Ishikawa (cell line): Measurements from ENCODE around the gene ZIC3.

Source experiments
- CEBPB ChIP-seq: IDR thresholded peaks from 2 replicates; pipeline ENCODE4 v1.6.1; 2012
- CREB1 ChIP-seq: IDR thresholded peaks from 2 replicates; pipeline ENCODE4 v1.6.1; 2012; ENCODE audit warnings: low read depth
- EGR1 ChIP-seq: IDR thresholded peaks from 2 replicates; pipeline ENCODE4 v1.6.1; 2012
- EP300 ChIP-seq: IDR thresholded peaks from 2 replicates; pipeline ENCODE4 v1.6.1; 2012; ENCODE audit warnings: borderline replicate concordance
- FOXM1 ChIP-seq: IDR thresholded peaks from 2 replicates; pipeline ENCODE4 v1.6.1; 2012; ENCODE audit warnings: low read depth, borderline replicate concordance
- NFIC ChIP-seq: IDR thresholded peaks from 2 replicates; pipeline ENCODE4 v1.6.1; 2012
- RAD21 ChIP-seq: IDR thresholded peaks from 2 replicates; pipeline ENCODE4 v1.6.1; 2012; ENCODE audit warnings: low read depth
- TAF1 ChIP-seq: IDR thresholded peaks from 2 replicates; pipeline ENCODE4 v1.6.1; 2012; ENCODE audit warnings: low read depth, mild to moderate bottlenecking
- TCF12 ChIP-seq: IDR thresholded peaks from 2 replicates; pipeline ENCODE4 v1.6.1; 2012; ENCODE audit warnings: low read depth
- TEAD4 ChIP-seq: IDR thresholded peaks from 2 replicates; pipeline ENCODE4 v1.6.1; 2012
- YY1 ChIP-seq: IDR thresholded peaks from 2 replicates; pipeline ENCODE4 v1.6.1; 2012; ENCODE audit warnings: low read depth
- ZBTB7A ChIP-seq: IDR thresholded peaks from 2 replicates; pipeline ENCODE4 v1.6.1; 2012; ENCODE audit warnings: low read depth
- TF ChIP-seq, protein P1 (sequence below): IDR thresholded peaks from 2 replicates; pipeline ENCODE4 v1.6.1; 2012; ENCODE audit warnings: low read depth, mild to moderate bottlenecking
- TF ChIP-seq, protein P2 (sequence below): IDR thresholded peaks from 2 replicates; pipeline ENCODE4 v1.6.1; 2012
- TF ChIP-seq, protein P3 (sequence below): IDR thresholded peaks from 2 replicates; pipeline ENCODE4 v1.6.1; 2012

The ZIC3 gene

DNA sequence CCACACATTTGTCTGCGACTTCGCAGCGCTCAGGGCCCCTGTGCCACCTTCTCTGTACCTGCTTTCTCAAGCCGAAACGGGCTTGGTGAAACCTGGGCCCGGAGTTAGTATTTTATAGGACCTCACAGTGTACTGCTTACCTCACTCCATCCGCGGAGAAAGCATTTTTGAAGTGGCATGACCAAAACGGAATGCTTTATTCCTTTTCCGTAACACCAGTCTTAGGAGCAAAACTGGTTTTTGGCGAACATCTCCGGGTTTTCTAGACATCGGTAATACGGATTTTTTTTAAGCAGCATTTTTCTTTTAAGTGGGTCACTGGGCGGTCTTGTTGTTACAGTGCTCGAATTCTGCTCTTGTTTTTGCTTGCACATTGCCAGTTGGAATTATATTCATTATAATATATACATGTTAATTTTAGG is 3.6 kb downstream of the ZIC3 start:
- TF ChIP-seq TAF1, result no peak
- TF ChIP-seq EGR1, result no peak
- TF ChIP-seq EP300, result no peak
- TF ChIP-seq NFIC, result no peak
- TF ChIP-seq CREB1, result no peak
- TF ChIP-seq ZBTB7A, result no peak
- TF ChIP-seq, protein P1, sequence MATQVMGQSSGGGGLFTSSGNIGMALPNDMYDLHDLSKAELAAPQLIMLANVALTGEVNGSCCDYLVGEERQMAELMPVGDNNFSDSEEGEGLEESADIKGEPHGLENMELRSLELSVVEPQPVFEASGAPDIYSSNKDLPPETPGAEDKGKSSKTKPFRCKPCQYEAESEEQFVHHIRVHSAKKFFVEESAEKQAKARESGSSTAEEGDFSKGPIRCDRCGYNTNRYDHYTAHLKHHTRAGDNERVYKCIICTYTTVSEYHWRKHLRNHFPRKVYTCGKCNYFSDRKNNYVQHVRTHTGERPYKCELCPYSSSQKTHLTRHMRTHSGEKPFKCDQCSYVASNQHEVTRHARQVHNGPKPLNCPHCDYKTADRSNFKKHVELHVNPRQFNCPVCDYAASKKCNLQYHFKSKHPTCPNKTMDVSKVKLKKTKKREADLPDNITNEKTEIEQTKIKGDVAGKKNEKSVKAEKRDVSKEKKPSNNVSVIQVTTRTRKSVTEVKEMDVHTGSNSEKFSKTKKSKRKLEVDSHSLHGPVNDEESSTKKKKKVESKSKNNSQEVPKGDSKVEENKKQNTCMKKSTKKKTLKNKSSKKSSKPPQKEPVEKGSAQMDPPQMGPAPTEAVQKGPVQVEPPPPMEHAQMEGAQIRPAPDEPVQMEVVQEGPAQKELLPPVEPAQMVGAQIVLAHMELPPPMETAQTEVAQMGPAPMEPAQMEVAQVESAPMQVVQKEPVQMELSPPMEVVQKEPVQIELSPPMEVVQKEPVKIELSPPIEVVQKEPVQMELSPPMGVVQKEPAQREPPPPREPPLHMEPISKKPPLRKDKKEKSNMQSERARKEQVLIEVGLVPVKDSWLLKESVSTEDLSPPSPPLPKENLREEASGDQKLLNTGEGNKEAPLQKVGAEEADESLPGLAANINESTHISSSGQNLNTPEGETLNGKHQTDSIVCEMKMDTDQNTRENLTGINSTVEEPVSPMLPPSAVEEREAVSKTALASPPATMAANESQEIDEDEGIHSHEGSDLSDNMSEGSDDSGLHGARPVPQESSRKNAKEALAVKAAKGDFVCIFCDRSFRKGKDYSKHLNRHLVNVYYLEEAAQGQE, result no peak
- TF ChIP-seq FOXM1, result no peak
- TF ChIP-seq TCF12, result no peak
- TF ChIP-seq YY1, result no peak

DNA sequence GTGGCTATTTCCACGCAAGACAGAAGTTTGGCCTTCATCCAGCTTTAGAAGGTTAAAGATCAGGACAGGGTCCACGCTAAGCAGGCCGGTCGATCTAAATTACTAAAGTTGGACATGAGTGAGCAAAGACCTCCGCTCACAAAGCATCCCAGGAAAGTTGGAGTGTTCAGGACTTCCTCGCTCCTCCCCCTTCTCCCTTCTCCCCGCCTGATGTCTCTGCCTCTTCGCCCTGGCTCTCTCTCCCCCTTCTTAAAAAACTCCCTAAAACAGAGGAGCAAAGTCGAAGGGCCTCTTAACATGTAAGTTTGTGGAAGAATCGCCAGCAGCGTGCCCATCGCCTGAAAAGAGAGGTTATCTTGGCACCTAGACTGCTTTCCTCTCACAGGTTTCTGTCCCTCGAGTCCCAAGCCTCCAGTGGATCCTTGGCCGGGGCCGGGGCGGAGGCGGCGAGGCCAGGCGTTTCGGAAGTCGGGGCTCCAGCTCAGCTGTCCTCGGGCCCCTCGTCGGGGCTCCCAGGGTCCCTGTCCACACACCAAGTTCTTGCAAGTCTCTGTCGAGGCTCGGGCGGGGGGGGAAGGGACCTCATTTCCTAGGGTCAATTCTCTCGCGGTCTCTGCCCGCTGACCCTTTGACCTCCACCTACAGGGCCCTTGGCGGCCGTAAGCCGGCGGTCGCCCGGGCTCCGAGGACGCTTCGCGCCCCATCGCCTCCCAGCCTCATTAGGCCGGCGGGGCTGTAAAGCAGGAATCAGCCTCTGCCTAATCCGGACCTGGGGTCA is 7.6 kb downstream of the ZIC3 start:
- TF ChIP-seq EGR1 (no peak), TEAD4 (no peak), TAF1 (no peak), TCF12 (no peak), CEBPB (no peak), RAD21 (no peak), EP300 (no peak), FOXM1 (no peak), CREB1 (no peak)
- TF ChIP-seq, protein P2, sequence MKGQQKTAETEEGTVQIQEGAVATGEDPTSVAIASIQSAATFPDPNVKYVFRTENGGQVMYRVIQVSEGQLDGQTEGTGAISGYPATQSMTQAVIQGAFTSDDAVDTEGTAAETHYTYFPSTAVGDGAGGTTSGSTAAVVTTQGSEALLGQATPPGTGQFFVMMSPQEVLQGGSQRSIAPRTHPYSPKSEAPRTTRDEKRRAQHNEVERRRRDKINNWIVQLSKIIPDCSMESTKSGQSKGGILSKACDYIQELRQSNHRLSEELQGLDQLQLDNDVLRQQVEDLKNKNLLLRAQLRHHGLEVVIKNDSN, result no peak
- TF ChIP-seq, protein P3, sequence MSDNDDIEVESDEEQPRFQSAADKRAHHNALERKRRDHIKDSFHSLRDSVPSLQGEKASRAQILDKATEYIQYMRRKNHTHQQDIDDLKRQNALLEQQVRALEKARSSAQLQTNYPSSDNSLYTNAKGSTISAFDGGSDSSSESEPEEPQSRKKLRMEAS, result no peak
- TF ChIP-seq, protein P1, result no peak

DNA sequence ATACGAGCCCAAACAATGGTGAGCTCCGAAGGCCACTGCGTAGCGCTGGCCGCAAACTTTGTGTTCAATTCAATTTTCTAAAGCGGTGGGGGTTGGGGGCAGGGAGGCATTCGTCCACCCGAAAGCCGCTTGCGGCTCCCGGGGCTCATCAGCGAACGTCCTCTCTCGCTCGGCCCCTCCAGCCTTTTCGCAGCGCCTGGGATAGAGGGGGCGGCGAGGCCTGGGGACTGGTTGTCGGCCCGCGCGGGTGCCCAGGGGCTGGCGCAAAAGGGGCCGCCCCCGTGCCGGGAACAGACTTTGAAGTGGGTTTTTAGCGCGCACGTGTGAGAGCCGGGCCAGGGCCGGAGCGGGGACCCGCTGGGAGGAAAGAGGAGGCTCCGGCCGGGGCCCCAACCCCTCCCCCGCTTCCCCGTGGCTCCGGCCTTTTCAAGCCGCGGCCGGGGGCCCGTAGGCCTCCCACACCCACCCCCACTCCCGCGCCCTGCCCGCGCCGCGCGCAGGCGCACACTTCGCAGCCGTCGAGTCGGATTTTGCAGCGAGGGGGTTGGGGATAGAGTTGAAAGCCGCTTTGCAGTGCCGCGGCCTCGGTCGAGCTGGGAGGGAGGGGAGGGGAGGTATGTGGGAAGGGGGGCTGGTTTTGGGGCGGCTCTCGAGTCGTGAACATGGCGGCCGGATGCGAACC is 8.3 kb downstream of the ZIC3 start:
- no peak for TF ChIP-seq ZBTB7A
- no peak for TF ChIP-seq EP300
- TF ChIP-seq EGR1, result no peak
- no peak for TF ChIP-seq TEAD4
- TF ChIP-seq CREB1, result no peak
- no peak for TF ChIP-seq CEBPB
- no peak for TF ChIP-seq TCF12
- TF ChIP-seq NFIC, result no peak
- TF ChIP-seq TAF1, result no peak
- TF ChIP-seq, protein P2, result no peak
- TF ChIP-seq, protein P1, result no peak
- TF ChIP-seq, protein P3, result no peak
- no peak for TF ChIP-seq RAD21
- no peak for TF ChIP-seq YY1
- TF ChIP-seq FOXM1, result no peak

DNA sequence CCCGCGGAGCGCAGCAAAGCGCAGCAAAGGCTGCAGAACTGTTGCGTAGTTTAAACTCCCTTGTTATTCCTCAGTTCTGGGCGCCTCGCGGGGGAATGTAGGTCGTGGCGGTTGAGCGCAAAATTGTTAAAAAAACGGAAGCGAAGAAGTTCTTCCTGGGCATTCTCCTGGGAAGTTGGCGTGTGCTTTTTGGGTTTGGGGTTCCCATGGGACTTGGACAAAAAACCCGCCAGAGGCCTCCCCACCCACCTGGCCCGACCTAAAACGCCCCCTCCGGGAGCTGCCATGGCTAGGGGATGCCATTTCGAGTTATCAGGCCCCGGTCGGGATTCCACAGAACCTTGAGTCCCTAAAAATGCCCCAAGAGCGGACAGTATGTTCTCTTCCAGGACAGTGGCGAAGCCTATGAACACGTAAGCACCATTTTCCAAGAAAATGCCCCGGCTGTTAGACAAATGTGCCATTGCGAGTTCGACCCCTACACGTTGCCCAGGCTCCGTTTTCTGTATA is 8.9 kb downstream of the ZIC3 start:
- TF ChIP-seq CEBPB (no peak), NFIC (no peak), EP300 (no peak), TAF1 (no peak), CREB1 (no peak), EGR1 (no peak), ZBTB7A (no peak), YY1 (no peak), TEAD4 (no peak), TCF12 (no peak), FOXM1 (no peak), RAD21 (no peak)
- TF ChIP-seq, protein P3, result no peak
- TF ChIP-seq, protein P2, result no peak
- TF ChIP-seq, protein P1, result no peak
